GM21737 (cell line): ENCODE measurements around the gene ADAT2.

Source experiments
- ATAC-seq: cut with Tn5 transposase; IDR thresholded peaks from one replicate; pipeline ENCODE4 v1.9.1; 2021; ENCODE audit warnings: mild to moderate bottlenecking, moderate library complexity; ENCODE audit not compliant: unreplicated experiment

ADAT2 gene

DNA sequence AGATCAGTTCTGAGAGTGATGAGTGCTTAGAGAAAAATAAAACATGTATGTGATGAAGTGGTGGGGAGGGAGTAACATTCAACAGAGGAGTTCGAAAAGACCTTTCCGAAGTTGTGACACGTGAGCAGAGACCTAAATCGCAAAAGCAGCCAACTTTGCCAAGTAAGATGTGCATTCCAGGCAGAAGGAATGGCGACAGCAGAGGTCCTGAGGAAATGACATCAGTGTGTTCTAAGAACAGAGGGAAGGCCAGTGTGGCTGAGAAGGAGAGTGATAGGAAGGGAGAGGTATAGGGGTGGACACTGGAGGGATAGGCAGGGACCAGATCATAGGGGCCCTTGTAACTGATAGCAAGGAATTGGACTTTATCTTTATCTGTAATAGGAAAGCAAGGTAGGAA lies 51.3 kb downstream of the ADAT2 start:
- ATAC-seq = no peak

DNA sequence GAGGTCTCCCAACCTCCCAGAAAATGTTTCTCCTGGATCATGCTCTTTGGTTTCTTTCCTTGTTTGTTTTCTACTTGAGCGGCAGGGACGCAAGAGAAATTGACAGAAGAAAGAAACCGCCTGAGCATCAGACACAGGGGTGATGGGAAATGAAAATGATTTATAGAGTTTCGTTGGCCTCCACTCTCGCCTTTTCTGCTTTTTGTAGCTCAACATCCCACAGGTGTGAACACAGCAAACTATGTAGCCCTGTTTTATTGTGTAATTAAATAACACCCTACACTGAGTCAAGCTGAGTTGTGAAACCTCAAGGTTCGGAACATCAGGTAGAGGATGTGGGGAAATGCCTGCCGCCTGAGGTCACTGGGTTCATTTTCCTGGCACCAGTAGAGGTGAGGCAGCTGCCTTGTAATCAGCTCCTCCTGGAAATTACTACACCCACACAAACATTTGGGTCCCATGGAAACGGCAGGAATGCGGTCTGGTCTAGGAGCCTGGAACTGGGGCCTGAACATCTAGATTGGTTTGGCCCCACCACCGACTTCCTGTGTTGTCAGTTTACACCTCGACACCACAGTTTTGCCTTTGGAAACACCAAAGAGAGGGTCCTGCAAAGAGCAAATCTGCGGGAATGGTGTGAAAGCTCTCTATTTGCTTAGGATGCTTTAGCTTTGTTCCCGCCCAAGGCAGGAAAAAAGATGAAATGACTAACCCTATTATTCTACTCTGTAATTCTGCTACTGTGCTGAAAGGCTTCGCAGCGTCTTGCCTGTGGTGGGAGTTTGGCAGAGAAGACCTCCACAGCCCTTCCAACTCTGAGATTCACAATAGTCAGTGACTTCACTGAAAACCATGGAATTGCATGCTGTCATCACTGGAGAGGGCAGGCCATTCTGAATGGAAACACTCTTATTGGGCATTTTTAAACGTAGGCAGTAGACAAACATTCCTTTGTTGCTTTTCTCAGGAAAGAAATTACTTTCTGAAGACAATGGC lies 53.0 kb downstream of the ADAT2 start:
- ATAC-seq = no peak

DNA sequence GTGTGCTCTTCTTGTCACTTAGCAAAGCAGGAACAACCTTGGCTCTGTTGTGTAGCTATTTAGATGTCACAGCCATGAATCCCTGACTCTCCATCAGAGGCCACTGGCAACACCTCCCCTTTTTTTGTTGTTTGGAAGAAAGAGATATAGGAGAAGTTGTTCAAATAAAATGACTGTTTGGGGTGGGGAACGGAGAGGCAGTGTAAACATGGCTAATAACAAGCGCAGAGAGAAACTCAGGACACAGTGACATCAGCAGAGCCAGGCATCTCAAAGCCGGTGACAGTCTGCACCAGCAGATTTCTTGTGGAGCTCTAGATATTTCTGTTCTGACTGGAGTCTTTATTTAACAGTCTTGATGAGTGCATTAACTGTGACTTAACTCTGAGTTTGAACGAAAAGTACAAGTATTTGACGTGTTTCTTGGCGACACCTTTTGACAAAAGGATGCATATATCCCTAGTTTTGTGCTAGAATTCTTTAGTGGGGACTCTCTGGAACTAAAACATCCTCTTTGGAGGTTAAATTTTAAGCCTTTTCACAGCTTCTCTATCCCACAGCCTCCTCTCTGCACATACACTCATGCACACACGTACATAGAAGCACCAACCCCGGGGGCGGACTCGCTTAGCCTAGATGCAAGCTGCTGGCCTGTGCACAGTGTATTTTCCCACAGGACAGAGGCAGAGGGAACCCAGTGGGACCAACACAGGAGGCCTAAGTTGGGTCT lies 53.8 kb downstream of the ADAT2 start:
- no peak for ATAC-seq

DNA sequence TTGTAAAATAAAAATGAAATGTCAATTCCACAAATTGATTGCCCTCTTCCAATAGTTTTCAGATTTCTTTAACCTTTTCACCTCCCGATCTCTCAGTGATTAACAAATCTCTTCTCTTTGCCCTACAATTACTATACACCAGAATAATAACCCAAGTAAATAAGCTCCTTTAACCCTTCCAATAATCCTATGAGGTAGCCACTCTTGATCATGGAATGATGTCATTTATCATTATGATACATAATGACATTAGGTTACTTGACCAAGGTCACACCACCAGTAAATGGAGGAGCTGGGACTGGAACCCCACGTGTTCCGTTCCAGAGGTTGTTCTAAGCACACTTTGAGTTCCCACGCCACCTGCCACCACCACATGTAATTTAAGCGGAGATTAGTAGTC lies 54.8 kb downstream of the ADAT2 start:
- ATAC-seq = no peak

DNA sequence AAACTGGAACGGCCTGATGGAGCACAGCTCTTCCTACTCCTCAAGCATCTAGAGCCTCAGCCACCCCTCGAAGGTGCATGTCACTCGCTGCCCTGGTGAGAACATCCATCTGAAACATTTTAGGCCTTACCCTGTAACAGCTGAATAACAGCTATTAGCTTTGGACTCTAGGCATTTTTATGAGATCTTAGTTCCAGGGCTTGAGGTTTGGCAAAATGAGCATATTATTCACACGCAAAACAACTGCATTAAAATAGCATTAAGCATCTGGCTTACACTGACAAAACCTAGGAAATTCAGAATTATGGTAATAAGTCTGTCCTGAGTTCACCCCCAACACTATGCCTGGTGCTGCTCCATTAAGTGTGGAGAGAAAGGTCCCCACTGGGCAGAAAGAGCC lies 56.1 kb downstream of the ADAT2 start:
- no peak for ATAC-seq

DNA sequence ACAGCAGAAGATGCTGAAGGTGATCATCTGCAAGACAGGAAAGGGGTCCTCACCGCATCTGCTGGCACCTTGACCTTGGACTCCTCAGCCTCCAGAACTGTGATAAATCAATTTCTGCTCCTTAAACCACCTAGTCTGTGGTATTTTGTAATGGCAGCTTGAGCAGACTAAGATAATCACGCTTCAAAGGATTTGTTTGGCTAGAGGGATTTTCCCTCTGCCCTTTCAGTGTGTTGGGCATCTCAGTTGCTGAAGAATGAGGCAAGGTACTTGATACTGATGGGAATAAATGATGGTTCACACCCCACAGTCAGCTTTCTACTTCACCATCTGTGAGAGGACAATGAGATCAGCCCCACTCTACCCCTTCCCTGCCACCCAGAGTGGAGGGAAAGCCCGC lies 60.2 kb downstream of the ADAT2 start:
- no peak for ATAC-seq

DNA sequence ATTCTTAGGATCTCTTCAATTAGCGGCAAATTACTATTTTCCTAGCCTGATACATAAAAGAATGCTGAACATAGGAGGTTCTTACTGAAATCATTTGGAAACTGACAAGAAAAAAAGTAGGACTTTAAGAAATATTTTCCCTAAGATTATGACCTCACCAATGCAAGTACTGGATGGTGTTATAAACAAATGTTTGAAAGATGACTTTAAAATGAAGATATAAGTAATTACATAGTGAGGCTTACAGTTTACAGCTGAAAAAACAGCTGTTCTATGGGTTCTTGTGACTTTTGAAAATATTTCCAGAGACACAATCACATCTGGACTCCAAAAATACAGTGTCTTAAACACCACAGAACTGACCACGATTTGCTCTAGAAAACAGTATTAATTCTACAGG lies 64.9 kb downstream of the ADAT2 start:
- ATAC-seq = no peak

DNA sequence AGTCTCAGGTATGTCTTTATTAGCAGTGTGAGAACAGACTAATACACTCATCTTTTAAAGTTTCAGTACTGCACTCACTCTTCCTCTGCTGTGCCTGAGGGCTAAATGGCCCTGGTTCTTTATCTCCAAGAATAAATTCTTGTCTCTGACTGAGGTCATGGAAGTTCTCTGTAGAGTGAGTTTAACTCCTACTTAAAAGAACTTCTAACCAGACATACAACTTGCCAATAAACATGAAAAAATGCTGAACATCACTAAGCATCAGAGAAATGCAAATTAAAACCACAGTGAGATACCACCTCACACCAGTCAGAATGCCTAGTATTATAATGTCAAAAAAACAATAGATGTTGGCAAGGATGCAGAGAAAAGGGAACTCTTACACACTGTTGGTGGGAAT lies 73.6 kb downstream of the ADAT2 start:
- no peak for ATAC-seq

DNA sequence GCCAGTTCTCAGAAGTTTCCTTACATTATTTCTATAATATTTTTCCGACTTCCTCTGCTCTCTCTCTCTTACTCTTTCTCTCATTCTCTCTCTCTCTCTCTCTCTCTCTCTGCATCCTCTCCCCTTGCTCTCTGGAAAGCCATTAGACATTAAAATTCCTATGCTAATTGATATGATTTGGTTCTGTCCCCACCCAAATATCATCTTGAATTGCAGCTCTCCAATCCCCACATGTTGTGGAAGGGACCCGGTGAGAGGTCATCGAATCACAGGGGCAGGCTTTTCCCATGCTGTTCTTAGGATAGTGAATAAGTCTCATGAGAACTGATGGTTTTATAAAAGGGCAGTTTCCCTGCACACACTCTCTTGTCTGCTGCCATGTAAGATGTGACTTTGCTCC lies 74.1 kb downstream of the ADAT2 start:
- ATAC-seq = no peak

DNA sequence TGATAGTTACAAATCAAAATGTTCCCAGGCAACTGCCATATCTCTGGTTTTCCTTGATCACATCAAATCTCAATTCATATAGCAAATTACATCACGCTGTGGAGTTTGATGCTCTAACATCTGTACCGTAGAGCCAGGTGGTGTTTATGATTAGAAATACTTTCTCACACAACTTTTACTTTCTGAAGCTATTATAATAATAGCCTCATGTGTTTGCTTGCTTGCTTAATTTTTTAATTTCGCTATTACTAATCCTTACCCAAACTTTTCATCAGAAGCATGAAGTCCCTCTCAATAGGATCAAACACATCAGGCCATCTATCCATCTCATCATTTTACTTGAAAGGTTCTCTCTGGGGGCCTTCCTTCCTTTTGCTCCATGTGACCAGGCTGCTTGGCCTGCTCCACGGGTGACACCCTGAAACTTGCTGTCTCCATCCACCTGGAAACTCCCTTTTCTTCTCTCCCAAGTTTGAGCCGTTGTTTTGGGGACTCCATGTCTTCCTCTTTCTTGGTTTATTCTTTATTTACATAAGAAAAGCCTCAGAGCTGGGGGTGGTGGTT lies 75.4 kb downstream of the ADAT2 start:
- ATAC-seq = no peak

DNA sequence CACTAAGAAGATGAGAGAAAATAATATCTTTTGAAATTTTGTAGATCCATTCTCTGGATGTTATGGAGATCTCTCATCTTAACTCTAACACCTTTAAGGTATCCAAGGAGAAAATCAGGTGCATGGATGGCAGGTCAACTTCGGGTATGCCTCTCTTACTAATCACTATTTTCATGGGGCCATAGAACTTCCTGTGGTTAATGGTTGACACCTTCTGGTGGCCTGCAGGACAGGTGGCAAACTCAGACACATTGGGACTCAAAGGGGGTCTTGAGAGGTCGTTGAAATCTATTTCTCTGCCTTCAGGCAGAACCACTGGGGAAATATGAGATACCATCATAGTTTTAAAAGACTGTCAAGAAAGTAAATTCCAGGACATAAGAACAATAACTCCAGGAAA lies 76.5 kb downstream of the ADAT2 start:
- ATAC-seq = no peak
